ENCODE results near the gene ASPHD1.

The ASPHD1 gene

GRCh38 chr16:29943846-29944799, 43.8 kb downstream of the ASPHD1 start:
- DNase-seq (ENCODE audit: low read depth): no peak

GRCh38 chr16:29947897-29948296, 47.6 kb downstream of the ASPHD1 start:
- DNase-seq (ENCODE audit: low read depth): no peak

- no peak for DNase-seq (ENCODE audit: low read depth)
Observed at GRCh38 chr16:29950806-29951461, 50.6 kb downstream of the ASPHD1 start.

- DNase-seq (ENCODE audit: low read depth): no peak
Observed at GRCh38 chr16:29951625-29952365, 51.5 kb downstream of the ASPHD1 start.

Measured in stimulated activated CD8-positive, alpha-beta memory T cell treated with anti-CD3 and anti-CD28 coated beads, Interleukin-7, amount 100 ng/mL, for 24 hours (primary cell).